Measurements from ENCODE around the gene ARHGAP26.

Gene ARHGAP26

GRCh38 chr5:142894315-142894714, 124.1 kb downstream of the ARHGAP26 start:
- in situ Hi-C loops (cut with HindIII; ENCODE audit: low pct_unique_long_range_greater_than_20kb, low sequenced_read_pairs), result loop anchor here (25.0 kb wide), 1 partner anchor 182 kb away; no protein-coding TSS in a partner anchor
- TF ChIP-seq JUND (IDR thresholded peaks at IDR 0.05; ENCODE audit: low read depth), result no peak

GRCh38 chr5:142894749-142895148, 124.6 kb downstream of the ARHGAP26 start:
- in situ Hi-C loops (cut with HindIII; ENCODE audit: low pct_unique_long_range_greater_than_20kb, low sequenced_read_pairs), result loop anchor here (25.0 kb wide), 1 partner anchor 182 kb away; no protein-coding TSS in a partner anchor
- no peak for DNase-seq (ENCODE audit: low read depth in 1 of 2, low spot score in 1 of 2)
- no peak for TF ChIP-seq JUND (IDR thresholded peaks at IDR 0.05; ENCODE audit: low read depth)

More at GRCh38 chr5:142894315-142894714, 124.1 kb downstream of the ARHGAP26 start:
- DNase-seq (ENCODE audit: low read depth in 1 of 2, low spot score in 1 of 2), result no peak

- DNase-seq (ENCODE audit: low read depth in 1 of 2, low spot score in 1 of 2), result peak in 1 of 2 experiments; percentile 58
- no peak for TF ChIP-seq JUND (IDR thresholded peaks at IDR 0.05; ENCODE audit: low read depth)
- in situ Hi-C loops (cut with HindIII; ENCODE audit: low pct_unique_long_range_greater_than_20kb, low sequenced_read_pairs), result loop anchor here (25.0 kb wide), 1 partner anchor 184 kb away; no protein-coding TSS in a partner anchor
These were observed 126.3 kb downstream of the ARHGAP26 start for GRCh38 chr5:142896325-142897007.

- DNase-seq (ENCODE audit: low read depth in 1 of 2, low spot score in 1 of 2), result no peak
- in situ Hi-C loops (cut with HindIII; ENCODE audit: low pct_unique_long_range_greater_than_20kb, low sequenced_read_pairs), result loop anchor here (25.0 kb wide), 1 partner anchor 185 kb away; no protein-coding TSS in a partner anchor
- TF ChIP-seq JUND (IDR thresholded peaks at IDR 0.05; ENCODE audit: low read depth), result no peak
These were observed 127.2 kb downstream of the ARHGAP26 start for GRCh38 chr5:142897328-142897727.

- in situ Hi-C loops (cut with HindIII; ENCODE audit: low pct_unique_long_range_greater_than_20kb, low sequenced_read_pairs), result no loop called here
- peak in 1 of 2 experiments; percentile 25 for DNase-seq (ENCODE audit: low read depth in 1 of 2, low spot score in 1 of 2)
- TF ChIP-seq JUND (IDR thresholded peaks at IDR 0.05; ENCODE audit: low read depth), result no peak
These were observed 130.8 kb downstream of the ARHGAP26 start for GRCh38 chr5:142900927-142901326.

GRCh38 chr5:142901476-142902185, 131.5 kb downstream of the ARHGAP26 start:
- no peak for DNase-seq (ENCODE audit: low read depth in 1 of 2, low spot score in 1 of 2)
- no peak for TF ChIP-seq JUND (IDR thresholded peaks at IDR 0.05; ENCODE audit: low read depth)
- in situ Hi-C loops (cut with HindIII; ENCODE audit: low pct_unique_long_range_greater_than_20kb, low sequenced_read_pairs), result no loop called here

GRCh38 chr5:142902186-142902965, 132.2 kb downstream of the ARHGAP26 start:
- no peak for TF ChIP-seq JUND (IDR thresholded peaks at IDR 0.05; ENCODE audit: low read depth)
- DNase-seq (ENCODE audit: low read depth in 1 of 2, low spot score in 1 of 2), result no peak
- in situ Hi-C loops (cut with HindIII; ENCODE audit: low pct_unique_long_range_greater_than_20kb, low sequenced_read_pairs), result no loop called here

- in situ Hi-C loops (cut with HindIII; ENCODE audit: low pct_unique_long_range_greater_than_20kb, low sequenced_read_pairs), result no loop called here
- no peak for TF ChIP-seq JUND (IDR thresholded peaks at IDR 0.05; ENCODE audit: low read depth)
- DNase-seq (ENCODE audit: low read depth in 1 of 2, low spot score in 1 of 2), result no peak
These were observed 134.2 kb downstream of the ARHGAP26 start for GRCh38 chr5:142904416-142904815.

GRCh38 chr5:142905348-142905747, 135.2 kb downstream of the ARHGAP26 start:
- in situ Hi-C loops (cut with HindIII; ENCODE audit: low pct_unique_long_range_greater_than_20kb, low sequenced_read_pairs), result no loop called here
- no peak for DNase-seq (ENCODE audit: low read depth in 1 of 2, low spot score in 1 of 2)
- TF ChIP-seq JUND (IDR thresholded peaks at IDR 0.05; ENCODE audit: low read depth), result no peak

GRCh38 chr5:142906863-142907671, 136.9 kb downstream of the ARHGAP26 start:
- no peak for TF ChIP-seq JUND (IDR thresholded peaks at IDR 0.05; ENCODE audit: low read depth)
- in situ Hi-C loops (cut with HindIII; ENCODE audit: low pct_unique_long_range_greater_than_20kb, low sequenced_read_pairs), result no loop called here
- no peak for DNase-seq (ENCODE audit: low read depth in 1 of 2, low spot score in 1 of 2)

- in situ Hi-C loops (cut with HindIII; ENCODE audit: low pct_unique_long_range_greater_than_20kb, low sequenced_read_pairs), result no loop called here
- DNase-seq (ENCODE audit: low read depth in 1 of 2, low spot score in 1 of 2), result no peak
- no peak for TF ChIP-seq JUND (IDR thresholded peaks at IDR 0.05; ENCODE audit: low read depth)
These were observed 138.5 kb downstream of the ARHGAP26 start for GRCh38 chr5:142908659-142909058.

- no peak for DNase-seq (ENCODE audit: low read depth in 1 of 2, low spot score in 1 of 2)
- in situ Hi-C loops (cut with HindIII; ENCODE audit: low pct_unique_long_range_greater_than_20kb, low sequenced_read_pairs), result no loop called here
- TF ChIP-seq JUND (IDR thresholded peaks at IDR 0.05; ENCODE audit: low read depth), result no peak
These were observed 140.0 kb downstream of the ARHGAP26 start for GRCh38 chr5:142910128-142910527.

Measured in T47D (cell line).